Measurements from ENCODE around the gene ZFAND5. TPM values are rescaled to one million over a fixed set of nuclear protein-coding genes. Genes with fewer than 3 reads are reported as not detected.

Gene ZFAND5
- total RNA-seq, 1 donor from 2014 or later: 162 TPM

DNA sequence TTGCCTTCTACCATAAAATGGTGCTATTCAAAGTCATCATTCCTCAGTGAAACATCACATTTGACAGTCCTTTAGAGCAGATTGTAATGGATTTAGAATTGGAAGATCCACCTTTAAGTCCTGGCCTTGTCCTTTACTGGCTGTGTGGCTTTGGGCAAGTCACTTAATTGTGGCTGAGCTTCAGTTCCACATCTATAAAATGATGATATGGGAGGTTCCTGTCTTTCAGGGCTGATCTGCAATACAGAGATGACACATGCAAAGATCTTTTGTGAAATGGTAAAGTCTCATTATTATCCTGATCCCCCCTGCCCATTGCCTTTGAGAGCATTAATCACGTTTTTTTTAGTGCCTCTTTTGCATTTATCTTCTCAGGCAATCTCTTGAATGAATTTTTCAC is 58.2 kb downstream of the ZFAND5 start:
- TF ChIP-seq, protein P1, sequence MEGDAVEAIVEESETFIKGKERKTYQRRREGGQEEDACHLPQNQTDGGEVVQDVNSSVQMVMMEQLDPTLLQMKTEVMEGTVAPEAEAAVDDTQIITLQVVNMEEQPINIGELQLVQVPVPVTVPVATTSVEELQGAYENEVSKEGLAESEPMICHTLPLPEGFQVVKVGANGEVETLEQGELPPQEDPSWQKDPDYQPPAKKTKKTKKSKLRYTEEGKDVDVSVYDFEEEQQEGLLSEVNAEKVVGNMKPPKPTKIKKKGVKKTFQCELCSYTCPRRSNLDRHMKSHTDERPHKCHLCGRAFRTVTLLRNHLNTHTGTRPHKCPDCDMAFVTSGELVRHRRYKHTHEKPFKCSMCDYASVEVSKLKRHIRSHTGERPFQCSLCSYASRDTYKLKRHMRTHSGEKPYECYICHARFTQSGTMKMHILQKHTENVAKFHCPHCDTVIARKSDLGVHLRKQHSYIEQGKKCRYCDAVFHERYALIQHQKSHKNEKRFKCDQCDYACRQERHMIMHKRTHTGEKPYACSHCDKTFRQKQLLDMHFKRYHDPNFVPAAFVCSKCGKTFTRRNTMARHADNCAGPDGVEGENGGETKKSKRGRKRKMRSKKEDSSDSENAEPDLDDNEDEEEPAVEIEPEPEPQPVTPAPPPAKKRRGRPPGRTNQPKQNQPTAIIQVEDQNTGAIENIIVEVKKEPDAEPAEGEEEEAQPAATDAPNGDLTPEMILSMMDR (IDR thresholded peaks at IDR 0.05; ENCODE audit: insufficient read depth, low read length, poor library complexity, severe bottlenecking): no peak
- no peak for DNase-seq (ENCODE audit: low read depth)
- no peak overlapping the region for H3K4me3 ChIP-seq (ENCODE audit: low read depth, low read length)
- no peaks in the 10 kb centered on the region for H3K36me3 ChIP-seq (ENCODE audit: control insufficient read depth, insufficient read depth, low read length)
- H3K27me3 ChIP-seq (ENCODE audit: control insufficient read depth, insufficient read depth, low read length): no peaks in the 10 kb centered on the region

DNA sequence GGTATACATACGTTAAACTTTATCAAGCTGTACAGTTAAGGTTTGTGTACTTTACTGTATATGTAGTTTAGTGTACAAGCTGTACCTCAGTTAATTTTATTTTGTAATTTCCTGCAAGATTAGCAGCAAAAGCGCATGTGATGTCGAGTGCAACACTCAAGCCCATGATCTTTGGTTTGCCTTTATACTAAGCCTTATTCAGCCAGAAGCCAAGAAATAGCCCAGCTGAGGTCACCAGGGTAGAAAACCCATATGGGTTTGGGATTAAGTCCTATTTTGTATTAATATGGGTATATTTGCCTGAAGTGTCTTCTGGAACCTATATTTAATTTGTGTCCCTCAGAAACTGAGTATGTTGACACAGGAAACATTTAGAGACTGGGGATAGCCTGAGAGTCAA is 59.3 kb downstream of the ZFAND5 start:
- DNase-seq (ENCODE audit: low read depth): no peak
- H3K4me3 ChIP-seq (ENCODE audit: low read depth, low read length): peak overlapping the region; percentile 10
- no peaks in the 10 kb centered on the region for H3K27me3 ChIP-seq (ENCODE audit: control insufficient read depth, insufficient read depth, low read length)
- H3K36me3 ChIP-seq (ENCODE audit: control insufficient read depth, insufficient read depth, low read length): no peaks in the 10 kb centered on the region
- TF ChIP-seq, protein P1 (IDR thresholded peaks at IDR 0.05; ENCODE audit: insufficient read depth, low read length, poor library complexity, severe bottlenecking): no peak

DNA sequence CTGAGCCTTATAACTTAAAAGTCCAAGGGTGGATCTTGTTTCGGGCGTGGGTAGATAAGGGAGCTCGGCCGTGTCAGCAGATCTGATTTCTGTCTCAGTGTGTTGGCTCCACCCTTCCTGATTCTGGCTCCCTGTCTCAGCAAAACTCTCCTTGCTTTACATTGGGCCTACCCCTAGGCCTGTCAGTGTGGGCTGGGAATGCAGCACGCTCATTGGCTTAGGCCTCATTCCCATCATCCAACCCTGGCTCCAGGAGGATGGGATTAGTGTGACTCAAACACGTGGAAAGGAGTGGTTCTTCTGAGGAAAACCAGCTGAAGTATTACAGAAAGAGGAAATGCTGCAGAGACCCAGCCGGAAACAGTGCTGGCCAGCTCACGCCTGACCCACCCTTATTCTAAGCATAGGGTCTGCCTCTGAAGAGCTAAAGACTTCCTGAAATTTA is 59.9 kb downstream of the ZFAND5 start:
- TF ChIP-seq, protein P1 (IDR thresholded peaks at IDR 0.05; ENCODE audit: insufficient read depth, low read length, poor library complexity, severe bottlenecking): no peak
- Histone ChIP-seq H3K36me3 (ENCODE audit: control insufficient read depth, insufficient read depth, low read length) (no peaks in the 10 kb centered on the region), H3K4me3 (ENCODE audit: low read depth, low read length) (no peak overlapping the region), H3K27me3 (ENCODE audit: control insufficient read depth, insufficient read depth, low read length) (no peaks in the 10 kb centered on the region)
- DNase-seq (ENCODE audit: low read depth): peak; percentile 60

DNA sequence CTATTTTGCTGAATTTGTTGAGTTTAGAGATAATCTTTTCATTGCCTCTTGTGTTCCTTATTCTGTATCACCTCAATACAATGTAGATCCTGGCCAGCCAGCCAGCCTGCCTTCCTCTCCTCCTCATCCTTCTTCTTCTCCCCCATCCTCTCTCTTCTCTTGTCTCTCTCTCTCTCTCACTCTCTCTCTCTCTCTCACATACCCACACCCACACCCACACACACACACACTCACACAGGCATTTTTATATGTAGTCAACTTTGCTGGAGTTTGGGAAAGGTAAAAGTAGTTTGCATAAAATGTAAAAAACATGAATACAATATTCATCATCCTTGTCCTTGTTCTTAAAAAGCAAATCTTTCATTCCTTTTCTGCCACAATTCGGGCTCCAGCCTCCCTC is 60.5 kb downstream of the ZFAND5 start:
- Histone ChIP-seq H3K27me3 (ENCODE audit: control insufficient read depth, insufficient read depth, low read length) (no peaks in the 10 kb centered on the region), H3K36me3 (ENCODE audit: control insufficient read depth, insufficient read depth, low read length) (no peaks in the 10 kb centered on the region), H3K4me3 (ENCODE audit: low read depth, low read length) (no peak overlapping the region)
- TF ChIP-seq, protein P1 (IDR thresholded peaks at IDR 0.05; ENCODE audit: insufficient read depth, low read length, poor library complexity, severe bottlenecking): no peak
- no peak for DNase-seq (ENCODE audit: low read depth)

Other genes with a start within 250 kb of the ZFAND5 start
- under 0.01 and 0.04 TPM in 2 replicates for gene GDA, start 215.8 kb downstream of the ZFAND5 start, total RNA-seq
- not detected in 2 replicates for gene TMC1, start 156.4 kb upstream of the ZFAND5 start, total RNA-seq

Measured in kidney epithelial cell (primary cell).